Raji (cell line): ENCODE measurements around the gene SHROOM3.

Source experiments
- POLR2A ChIP-seq: IDR thresholded peaks from 2 replicates; pipeline ENCODE4 v1.6.1; 2011; ENCODE audit warnings: low read depth, low read length, control low read depth; ENCODE audit not compliant: insufficient read depth

SHROOM3 gene

GRCh38 chr4:76435528-76436319 lies 695 bp downstream of the SHROOM3 start:
- TF ChIP-seq POLR2A: no peak

DNA sequence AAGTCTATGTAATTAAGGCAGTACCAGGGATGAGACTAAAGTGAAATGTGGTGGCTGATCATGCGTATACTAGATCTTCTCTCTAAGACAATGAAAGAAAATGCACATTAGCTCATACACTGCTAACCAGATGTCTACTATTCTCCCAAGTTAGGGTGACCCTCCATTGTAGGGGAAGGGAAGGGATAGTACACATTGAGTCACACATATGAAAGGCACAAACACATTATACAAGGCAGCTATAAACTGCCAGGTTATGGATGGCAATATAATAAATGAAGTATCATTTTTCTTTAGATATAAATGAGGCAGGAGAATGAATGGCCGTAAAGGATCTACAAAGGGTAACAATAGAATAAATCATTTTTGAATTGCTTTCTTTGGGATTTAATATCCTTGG lies 4.5 kb downstream of the SHROOM3 start:
- TF ChIP-seq POLR2A: no peak

GRCh38 chr4:76441881-76442280 lies 6.9 kb downstream of the SHROOM3 start:
- no peak for TF ChIP-seq POLR2A

DNA sequence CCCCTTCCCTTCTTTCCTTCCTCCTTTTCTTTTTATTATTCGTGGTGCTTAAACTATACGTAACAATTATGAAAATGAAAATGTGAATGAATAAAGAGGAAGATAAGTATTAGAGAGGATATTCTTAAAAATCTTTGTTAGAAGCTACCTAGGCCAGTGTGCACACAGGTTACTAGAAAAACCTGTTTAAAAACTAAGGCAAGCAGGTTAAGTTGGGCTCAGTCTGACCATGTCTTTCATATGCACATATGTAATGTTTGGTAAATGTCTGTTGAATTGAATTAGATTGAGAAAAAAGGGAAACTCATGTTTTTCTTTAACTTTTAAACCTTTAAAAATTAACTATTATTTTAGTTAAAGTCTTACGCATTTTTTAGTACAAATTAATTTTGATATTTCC lies 7.8 kb downstream of the SHROOM3 start:
- no peak for TF ChIP-seq POLR2A

DNA sequence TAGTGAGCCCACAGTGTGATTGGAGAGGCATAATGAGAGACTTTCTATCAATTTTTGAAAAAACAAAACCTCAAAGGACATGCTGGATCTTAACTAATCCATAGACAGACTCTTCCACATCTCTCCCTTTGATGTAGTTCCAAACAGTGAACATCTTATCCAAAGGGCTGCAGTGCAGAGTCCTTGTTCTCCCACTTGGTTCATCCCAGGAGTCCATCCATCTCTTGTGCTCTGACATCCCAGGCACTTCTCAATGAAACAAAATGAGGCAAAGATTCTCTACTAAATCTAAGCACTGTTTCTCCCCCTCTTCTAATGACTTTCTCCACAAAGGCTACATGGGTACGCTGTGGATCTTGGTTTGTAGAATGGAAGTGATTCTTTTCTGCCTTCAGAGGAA lies 8.3 kb downstream of the SHROOM3 start:
- no peak for TF ChIP-seq POLR2A

GRCh38 chr4:76445911-76446310 lies 10.9 kb downstream of the SHROOM3 start:
- no peak for TF ChIP-seq POLR2A

DNA sequence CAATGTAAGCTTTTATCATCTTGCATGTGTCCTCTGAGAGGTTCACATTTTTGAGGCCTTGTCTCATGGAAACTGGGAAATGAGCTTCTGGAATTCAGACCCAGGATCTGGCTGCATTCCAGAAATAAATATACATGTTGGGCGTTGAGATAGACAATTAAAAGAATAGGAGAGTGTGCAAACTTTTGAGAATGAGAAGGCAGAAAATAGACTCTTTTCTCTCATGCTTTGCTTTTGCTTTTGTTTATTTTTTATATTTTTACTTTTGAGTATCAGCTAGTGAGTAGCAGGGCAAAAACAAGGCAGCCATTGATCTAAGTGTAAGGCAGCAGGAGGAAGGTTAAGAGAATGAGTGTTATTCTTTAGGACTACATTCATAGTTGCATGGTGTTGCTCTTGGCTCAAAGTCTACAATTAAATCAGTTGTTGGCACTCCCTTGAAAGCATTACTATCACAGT lies 12.4 kb downstream of the SHROOM3 start:
- TF ChIP-seq POLR2A: no peak

GRCh38 chr4:76448211-76448610 lies 13.2 kb downstream of the SHROOM3 start:
- no peak for TF ChIP-seq POLR2A

DNA sequence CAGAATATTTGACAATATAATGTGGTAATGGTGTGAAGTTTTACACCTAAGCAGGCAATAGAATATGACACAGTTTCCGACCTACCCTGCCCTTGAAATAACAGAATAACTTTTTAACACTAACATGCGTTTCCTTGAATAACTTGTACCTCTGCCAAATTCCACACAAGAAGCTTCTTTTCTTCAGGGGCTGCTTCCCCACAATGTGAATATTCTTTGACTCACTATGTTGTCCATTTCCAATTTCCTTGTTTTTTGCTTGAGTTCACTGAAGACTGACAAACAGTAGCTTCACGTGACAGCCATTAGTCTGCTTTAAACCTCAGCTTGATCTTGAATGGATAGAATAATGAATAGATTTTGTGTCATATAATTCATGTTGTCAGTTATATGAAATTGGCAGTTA lies 14.3 kb downstream of the SHROOM3 start:
- TF ChIP-seq POLR2A: no peak

DNA sequence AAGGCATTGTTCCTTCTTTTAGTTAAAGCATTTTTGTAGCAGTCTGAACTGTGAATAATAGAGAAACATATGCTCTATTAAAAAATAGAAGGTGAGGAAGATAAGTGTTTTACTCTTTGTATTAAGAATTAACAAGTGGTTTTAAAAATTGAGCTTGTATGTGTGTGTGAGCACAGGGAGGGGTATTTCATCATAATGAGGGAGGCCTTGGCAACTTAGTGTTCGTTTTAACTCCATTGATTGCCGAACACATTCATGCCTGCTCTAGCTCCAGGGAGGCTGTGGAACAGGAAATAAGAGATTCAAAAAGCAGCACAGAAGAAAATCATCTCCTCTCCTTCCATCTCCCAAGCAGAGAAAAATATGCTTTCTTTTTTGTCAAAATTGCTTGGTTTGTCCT lies 14.8 kb downstream of the SHROOM3 start:
- no peak for TF ChIP-seq POLR2A

- TF ChIP-seq POLR2A: no peak
Observed at GRCh38 chr4:76453232-76453631, 18.2 kb downstream of the SHROOM3 start.

DNA sequence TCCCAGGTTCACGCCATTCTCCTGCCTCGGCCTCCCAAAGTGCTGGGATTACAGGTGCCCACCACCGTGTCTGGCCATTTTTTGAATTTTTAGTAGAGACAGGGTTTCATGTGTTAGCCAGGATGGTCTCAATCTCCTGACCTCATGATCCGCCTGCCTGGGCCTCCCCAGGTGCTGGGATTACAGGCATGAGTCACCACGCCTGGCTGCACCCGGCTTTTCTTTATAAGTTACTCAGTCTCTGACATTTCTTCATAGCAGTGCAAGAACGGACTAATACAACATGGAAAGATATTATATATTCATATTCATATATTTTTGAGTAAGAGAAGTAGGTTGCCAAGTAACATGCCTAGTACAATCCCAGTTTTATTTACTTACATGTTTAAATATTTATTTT lies 22.9 kb downstream of the SHROOM3 start:
- TF ChIP-seq POLR2A: no peak

- TF ChIP-seq POLR2A: no peak
Observed at GRCh38 chr4:76458297-76458696, 23.3 kb downstream of the SHROOM3 start.

GRCh38 chr4:76458825-76459224 lies 23.8 kb downstream of the SHROOM3 start:
- TF ChIP-seq POLR2A: no peak

DNA sequence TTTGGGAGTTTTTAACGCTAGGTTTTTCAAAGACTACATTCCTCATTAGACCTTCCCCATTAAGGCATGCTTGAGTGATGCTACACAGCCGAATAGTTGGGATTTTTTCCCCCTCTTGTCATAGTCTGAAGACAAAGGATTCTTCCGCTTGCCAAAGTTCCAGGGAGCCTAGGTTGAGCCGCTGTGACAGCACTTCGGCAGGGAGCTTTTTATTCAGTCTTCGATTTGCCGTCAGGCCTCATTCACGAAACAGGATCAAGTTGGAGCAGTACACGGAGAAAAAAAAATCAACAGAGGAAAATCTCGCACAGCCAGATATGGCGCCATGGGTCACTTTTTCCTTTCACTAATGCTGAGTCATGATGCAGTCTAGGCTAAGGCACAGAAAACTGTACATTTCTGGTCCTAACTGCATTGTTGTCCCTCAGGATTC lies 24.3 kb downstream of the SHROOM3 start:
- no peak for TF ChIP-seq POLR2A

- no peak for TF ChIP-seq POLR2A
Observed at GRCh38 chr4:76463568-76463967, 28.5 kb downstream of the SHROOM3 start.

DNA sequence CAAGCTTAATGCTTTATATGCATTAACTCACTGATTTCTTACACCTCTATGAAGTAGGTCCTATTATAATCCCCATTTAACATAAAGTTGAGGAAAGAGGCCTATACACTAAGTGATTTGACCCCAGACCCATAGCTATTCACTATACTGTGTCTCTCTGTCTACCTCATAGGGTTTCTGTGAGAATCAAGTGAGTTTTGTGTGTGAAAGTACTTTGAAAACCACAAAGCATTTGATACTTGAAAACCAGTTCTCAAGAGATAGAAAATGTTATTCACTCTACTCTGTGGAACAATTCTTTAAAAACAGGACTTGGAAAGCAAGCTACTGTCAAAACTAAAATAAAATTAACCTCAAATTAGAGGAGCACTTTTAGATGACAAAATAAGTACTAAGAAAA lies 35.0 kb downstream of the SHROOM3 start:
- no peak for TF ChIP-seq POLR2A
